ENCODE measurements around the gene MICALL2.

GRCh38 chr7:1404898-1405548 is 54.2 kb downstream of the MICALL2 start:
- TF ChIP-seq CTCF (IDR thresholded peaks at IDR 0.05; ENCODE audit: low read depth, low read length, poor library complexity, severe bottlenecking) (no peak), EZH2phosphoT487 (IDR thresholded peaks at IDR 0.05; ENCODE audit: borderline replicate concordance, low read length) (no peak)
